Measurements from ENCODE around the gene MACROH2A1.

Gene MACROH2A1

DNA sequence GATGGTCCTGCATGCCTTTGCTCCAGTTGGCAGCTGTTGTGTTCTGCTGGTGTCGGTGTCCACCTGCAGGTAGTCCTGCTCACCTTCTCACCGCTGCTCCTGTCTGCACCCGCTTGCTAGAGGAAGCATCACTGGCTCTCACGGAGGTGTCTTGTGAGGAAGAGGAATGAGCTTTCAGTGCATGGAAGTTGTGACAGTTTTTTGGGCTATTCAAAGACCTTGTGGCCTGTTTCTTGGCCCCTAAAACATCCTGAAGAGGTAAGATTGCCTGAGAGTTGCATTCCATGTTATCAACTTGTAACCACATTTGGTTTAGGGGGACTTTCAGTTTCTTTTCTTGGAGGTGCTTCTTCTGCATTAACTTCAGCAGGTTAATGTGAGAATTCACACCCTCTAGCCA is 85.6 kb downstream of the MACROH2A1 start:
- no peak for DNase-seq

DNA sequence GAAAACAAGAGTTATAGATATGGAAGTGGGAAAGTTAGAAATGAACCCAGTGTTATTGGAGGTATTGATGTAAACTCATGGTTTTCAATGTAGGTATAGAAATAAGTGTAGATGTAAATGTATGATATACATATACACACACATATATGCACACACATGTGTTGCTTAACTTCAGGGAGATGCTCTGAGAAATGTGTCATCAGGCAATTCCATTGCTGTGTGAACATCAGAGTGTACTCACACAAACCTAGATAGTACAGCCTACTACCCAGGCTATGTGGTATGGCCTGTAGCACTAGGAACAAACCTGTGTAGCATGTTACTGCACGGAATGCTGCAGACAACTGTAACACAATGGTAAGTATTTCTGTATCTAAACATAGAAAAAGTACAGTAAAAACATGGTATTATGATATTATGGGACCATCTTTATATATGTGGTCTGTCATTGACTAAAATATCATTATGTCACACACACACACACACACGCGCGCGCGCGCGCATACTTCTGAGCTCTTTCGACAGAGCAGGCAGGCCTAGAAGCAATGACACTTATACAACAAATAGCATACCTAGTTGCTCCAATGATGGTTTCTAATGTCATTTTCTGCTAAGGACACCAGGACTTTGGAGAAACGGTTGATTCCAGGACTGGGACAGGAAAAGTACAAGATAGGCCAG is 86.6 kb downstream of the MACROH2A1 start:
- no peak for DNase-seq

DNA sequence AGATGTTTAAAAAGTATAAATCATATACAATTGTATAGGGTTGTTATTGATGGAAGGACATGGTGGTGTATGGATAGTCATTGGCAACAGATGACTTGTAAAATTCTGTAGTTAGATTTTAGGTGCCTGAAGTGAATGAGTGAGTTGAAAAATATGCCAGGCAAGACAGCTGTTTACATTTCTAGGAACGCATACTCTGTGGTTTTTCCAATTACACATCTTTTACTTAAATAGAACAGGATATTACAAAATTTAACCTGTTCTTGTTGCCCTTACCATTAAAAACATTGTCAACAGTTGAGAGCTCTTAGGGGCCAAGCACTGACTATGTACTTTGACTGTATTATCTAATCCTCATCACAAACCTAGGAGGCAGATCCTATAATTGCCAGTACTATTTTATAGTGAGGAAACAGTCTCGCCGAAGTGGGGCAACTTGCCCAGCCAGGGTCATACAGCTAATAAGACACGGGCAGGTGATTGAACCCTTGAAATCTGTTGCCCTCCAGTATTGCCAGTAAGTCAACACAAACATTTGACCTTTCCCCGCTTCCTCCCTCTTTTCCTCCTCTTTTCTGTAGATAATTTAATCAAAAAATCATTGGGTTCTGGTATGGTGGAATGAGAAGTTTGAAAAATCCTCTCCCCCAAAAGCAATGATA is 88.6 kb downstream of the MACROH2A1 start:
- DNase-seq, result no peak

DNA sequence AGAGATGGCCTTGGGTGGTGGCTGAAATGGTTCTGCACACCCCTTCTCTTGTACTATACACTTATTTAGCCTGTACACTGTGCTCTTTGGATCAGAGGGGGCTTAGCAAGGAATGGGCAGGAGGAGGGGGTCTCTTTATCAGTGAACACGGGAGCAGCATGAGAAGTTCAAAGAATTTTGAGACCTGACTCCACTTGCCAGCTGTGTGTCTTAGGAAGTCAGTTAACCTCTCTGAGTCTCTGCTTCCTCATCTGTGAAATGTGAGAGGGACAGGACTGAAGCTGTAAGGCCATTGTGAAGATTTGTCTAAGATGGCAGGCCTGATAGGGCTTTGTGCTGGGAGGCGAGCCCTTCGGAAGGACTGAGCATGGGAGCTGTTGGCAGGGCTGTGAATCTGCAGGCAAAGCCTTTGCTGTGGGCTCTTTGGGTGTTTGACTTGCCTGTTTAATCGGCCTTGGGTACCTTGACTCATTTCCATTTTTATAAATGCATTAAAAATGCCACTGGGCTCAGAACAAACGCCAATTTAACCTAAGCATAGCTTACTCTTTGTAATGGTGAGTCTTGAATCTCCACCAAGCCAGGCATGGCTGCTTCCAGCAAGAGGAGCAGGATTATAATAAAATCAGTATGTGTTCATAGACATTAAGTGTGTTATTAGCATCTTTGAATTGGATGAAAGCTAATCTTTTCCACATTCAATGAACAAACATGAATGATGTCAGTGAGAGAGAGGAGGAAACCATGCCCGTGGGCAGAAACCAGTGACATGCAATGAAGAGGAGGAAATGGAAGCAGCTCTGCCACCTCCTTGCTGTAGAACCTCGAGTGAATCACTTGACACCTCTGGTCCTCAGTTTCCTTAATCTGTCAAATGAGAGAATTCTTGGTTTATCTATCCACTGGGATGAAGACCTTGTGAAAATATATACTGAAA is 89.4 kb downstream of the MACROH2A1 start:
- DNase-seq, result no peak

DNA sequence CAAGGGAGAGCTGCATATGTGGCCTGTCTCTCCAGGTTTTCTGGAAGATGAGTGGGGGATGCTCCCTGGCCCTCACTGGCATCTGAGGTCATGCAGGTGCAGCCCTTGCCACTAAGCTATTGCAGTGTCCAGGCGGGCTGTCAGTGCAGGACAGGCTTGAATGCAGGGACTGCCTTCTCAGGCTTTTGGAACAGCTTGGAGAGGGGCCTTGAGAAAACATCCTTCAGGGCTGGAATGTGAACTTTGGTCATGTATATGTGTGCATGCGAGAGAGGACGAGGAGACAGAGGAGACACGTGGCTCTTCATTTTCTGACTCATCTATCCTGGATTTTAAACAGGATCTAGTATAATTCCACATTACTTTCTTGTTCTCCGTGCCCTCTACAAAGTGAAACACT is 90.3 kb downstream of the MACROH2A1 start:
- DNase-seq, result no peak

DNA sequence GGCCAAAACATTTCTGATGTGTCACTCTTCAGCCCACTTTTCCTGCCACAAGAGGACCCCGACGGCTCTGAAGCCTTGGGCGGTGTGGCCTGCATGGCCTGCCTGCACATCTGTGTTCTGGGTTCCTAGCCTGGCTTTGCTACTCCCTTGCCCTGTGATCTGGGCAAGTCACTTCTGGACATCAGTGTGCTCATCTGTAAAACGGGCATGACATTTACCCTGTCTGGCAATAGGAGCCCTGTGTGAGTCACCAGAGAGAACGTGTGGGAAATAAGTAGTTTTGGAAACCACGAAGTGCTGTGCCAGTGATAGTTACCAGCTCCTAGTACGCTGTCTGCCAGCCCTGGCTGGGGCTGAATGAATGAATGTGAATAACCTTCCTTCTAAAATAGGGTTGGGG is 90.8 kb downstream of the MACROH2A1 start:
- DNase-seq, result no peak

DNA sequence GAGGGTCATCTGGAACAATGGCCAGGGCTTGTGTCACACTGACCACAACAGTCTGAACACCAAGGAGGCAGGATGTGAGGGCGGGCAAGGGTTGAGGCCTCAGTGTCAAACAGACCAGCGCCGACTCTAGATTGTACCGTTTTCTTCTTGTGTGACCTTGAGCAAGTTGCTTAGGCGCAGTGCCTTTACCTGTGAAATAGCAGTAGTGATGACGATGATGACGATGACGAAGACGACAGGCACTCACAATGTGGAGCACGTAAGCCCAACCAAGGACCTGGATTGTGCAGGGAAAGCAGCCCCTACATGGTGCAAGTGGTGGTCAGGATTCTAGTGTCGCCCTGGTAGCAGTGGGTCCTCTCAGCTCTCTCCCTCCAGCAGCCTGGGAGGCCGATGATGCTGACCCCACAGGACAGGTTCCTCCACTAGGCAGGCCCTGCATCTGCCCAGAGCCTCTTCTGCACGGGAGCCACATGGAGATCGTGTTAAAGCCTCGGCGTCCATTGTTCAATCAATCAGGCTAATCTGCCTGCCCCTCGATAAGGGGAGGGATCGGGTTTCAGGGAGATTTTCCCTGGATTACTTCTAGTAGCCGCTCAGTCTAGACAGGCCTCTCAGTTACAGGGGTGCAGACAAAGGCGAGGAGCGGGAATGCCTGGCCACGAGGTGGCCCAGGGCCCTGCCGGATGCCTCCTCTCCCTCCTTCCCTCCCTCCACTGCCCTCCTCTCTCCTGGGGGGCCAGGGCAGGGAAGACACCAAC is 91.7 kb downstream of the MACROH2A1 start:
- no peak for DNase-seq

DNA sequence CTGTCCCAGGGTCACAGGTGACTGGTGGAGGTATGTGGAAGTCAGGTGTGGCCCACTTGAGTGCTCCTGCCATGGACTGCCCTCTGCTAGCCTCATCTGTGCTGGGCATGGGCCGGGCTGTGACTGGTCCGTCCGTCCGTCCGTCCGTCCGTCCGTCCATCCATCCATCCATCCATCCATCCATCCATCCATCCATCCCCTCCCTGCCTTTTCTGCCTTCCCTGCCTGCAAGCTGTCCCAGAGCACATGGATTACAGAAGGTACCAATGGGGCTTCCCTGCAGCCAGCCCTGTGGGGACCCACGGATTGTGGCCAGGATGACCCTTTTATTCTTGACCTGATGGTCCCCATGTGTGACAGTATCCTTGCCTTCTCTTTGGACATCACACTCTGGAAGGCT is 92.5 kb downstream of the MACROH2A1 start:
- no peak for DNase-seq

DNA sequence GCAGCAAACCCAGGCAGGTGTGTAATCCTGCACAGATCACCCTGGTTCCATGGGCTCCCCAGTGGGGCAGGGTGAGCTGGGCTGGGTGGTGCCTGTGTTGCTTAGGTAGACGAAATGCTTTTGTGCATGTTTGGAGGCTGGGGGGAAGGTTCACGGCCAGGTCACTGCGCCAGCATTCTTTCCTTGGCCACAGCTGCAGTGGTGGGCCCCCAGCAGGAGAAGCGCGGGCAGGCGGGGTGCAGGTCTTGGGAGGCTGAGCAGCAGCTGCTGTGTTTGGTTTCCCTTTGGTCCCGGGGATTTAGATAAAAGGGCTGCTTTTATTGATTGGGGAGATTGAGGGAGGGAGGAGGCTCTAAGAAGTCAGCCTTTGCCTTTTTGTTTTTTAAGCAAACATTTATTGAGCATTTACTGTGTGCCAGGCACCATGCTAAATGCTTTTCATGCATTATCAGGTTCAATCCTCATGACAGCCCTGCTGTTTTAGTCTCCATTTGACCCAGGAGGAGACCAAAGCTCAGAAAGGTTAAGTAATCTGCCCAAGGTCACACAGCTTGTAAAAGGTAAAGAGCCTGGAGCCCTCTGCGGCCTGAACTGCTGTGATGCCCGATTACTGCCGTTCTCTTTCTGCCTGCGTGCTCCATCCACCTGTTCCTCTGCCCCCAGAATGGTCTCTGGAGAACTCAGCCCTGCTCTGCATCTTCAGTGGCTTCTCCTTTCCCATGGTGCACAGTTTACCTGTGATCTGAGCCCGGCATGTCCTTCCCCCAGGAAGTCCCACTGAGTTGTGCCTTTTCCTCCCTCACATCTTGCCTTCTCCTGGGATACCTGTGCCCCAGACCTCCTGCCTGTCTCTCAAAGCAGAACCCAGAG is 94.4 kb downstream of the MACROH2A1 start:
- DNase-seq, result no peak

DNA sequence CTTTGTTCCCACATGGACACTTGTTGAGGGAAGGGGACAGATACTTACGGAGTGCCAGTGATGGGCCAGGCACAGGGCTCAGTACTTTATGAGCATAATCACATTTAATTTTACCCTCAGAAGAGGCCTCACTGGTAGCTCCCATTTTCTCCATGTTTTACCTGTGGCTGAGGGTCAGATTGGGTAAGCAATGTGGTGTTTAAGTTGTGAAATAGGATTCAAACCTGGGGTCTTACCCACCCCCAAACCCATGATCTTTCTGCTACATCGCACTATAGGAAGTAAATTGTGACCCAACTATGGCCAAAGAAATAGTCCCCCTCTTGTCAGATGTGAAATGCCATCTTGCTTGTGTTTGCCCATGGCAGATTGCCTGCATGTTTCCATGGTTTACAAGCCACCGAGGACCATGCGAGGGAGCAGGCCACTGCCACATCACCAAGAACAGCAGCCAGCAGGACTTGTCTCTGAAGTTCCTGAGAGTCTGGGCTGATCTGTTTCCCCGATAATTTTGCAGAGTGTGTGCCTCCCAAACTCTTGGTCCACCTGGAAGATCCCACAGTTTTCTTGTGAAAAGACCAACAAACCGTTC is 95.4 kb downstream of the MACROH2A1 start:
- DNase-seq, result no peak

DNA sequence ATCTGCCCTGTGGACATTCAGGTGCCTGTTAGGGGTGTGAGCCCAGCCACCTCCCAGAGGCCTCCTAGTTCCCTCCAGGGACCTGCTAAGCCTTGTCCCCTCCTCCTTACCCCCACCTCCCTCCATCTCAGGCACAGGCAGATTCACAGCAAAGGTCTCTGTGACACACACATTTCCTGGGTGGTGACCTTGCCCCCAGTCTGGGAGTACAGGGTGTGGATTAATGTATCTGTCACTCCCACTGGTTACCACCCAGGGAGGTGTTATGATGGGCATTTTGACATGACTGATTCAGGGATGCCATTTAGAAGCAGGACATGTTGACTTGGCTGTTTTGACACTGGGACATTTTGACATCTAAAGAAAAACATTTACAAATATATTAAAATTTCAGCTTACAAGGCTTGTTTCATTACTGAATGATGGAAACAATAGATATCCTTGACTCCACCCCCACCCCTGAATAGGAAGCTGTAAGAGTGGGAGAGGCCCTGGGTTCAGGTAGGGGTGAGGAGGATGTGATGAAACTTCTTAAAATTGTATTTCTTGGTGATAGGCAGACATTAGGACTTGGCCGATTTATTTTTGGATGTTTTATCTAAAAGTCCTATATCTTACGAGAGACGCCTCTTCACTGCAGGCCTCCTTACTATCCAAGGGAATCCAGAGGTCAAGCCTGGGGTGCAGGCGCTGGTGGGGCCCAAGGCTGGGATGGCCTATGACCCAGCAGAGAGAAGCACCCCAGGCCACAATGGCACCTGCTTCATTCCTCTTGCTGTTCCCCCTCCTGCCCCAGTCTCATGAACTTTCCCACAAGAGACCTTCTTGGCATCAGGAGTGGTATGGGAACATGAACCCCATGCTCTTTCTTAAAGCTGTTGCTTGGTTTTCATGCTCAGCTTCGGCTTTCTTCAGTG is 101.9 kb downstream of the MACROH2A1 start:
- no peak for DNase-seq

DNA sequence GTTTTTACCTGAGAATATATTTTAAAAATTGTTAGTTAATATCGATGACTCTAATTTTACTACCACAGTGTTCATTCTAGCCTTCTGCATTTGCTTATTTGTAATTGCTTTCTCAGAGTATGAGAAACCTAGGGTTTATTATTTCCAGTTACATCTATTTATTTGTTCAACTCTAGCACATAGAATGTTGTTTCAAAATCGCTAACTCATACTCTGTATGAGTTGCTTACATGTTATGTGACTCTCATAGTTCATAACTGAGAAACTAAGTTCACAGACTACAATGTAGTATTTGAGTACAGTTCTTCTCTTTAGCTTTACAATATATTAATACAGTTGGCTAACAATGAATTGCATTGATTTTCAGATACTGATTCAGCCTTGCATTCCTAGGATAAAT is 103.2 kb downstream of the MACROH2A1 start:
- DNase-seq, result no peak

DNA sequence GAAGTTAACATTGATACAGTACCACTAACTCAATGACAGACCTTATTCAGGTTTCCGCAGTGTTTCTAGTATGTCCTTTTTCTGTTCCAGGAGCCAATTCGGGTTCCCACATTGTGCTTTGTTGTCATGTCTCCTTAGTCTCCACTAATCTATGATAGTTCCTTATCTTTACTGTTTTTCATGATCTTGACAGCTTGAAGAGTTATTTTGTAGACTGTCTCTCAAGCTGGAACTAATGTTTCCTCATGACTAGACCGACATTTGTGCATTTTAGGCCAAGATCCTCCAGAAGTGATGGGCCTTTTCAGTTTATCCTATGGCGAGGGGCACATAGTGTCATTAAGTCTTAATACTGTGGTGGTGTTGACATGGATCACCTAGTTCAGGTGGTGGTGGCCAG is 104.2 kb downstream of the MACROH2A1 start:
- DNase-seq, result no peak

DNA sequence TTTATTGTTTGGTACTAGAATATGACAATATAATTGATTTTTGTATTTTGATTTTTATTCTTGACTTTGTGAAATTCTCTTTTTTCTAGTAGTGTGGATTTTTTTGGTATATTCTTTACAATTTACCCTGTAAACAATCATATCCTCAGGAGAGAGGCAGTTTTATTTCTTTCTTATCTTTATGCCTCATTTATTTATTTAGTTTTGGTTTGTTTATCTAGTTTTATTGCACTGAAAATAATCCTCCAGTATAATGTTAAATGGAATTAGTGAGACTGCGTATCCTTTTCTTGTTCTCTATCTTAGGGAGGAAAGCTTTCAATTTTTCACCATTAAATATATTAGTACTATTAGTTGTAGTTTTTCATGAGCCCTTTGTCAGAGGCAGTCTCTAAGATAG is 109.4 kb downstream of the MACROH2A1 start:
- no peak for DNase-seq

DNA sequence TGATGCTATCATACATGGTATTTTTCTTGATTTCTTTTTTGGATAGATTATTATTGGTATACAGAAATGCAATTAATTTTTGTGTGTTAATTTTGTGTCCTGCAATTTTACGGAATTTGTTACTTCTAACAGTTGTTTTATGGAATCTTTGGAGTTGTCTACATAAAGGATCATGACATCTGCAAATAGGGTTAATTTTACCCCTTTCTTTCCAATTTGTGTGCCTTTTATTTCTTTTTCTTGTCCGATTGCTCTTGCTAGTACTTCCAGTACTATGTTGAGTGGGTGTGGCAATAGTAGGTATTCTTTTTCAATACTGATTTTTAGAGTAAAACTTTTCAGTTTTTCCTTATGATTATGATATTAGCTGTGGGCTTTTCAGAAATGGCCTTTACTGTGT is 111.5 kb downstream of the MACROH2A1 start:
- DNase-seq, result no peak

Data from T-helper 9 cell (primary cell).